Activated T-helper 1 cell treated with Interleukin-2 at 50 U/mL for 16 hours (primary cell): Measurements from ENCODE around the gene FHOD1.

Experiments used
- DNase-seq: peaks from one replicate; pipeline ENCODE4 v3.0.0-alpha.2; 2020; ENCODE audit warnings: low read depth

FHOD1 gene

DNA sequence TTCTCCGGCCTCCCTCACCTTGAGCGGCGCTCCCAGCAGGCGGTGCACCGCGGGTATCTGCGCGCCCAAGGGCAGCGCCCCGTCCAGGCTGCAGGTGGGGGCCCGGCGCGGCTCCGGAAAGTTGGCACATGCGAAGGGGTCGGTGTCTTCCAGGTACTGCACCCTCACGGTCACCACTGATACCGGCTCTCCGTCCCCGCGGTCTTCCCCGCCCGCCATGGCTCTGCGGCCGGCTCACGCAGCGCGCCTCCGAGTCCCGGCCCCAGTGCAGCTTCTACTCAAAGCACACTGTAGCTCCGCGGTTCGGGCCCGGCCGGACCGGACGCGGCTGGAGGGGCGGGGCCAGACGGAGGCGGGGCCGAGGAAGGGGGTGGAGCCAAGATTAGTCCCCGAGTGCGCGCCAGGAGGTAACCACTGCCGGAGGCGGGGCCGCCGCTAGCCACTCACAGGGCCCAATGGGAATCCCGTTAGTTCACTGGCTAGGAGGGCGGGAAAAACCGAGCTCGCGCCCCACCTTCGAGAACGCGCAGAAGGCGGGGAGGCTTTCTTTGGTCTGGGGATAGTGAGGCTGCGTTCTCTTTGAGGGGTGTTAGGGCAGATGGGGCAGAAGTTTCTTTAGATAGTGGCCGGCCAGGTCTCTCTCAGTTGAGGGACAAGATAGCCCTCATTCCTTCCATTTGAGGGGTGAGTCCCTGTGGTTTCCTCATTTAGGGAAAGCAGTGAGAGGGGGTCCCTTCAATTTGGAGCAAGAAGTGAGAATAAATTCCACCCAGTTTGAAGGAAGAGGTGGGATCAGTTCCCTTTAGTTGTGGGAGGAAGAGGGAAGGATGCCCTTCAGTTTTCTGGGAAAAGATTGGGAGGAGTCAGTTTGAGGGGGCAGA is at the start of gene FHOD1:
TSS of gene FHOD1 (minus strand) at position 290 of the 881 bp plus-strand sequence. CDS start at position 219, 71 bp downstream.
- DNase-seq = peak; percentile 92

- DNase-seq = no peak
These were observed 49.1 kb upstream of the FHOD1 start for GRCh38 chr16:67296420-67296819.

DNA sequence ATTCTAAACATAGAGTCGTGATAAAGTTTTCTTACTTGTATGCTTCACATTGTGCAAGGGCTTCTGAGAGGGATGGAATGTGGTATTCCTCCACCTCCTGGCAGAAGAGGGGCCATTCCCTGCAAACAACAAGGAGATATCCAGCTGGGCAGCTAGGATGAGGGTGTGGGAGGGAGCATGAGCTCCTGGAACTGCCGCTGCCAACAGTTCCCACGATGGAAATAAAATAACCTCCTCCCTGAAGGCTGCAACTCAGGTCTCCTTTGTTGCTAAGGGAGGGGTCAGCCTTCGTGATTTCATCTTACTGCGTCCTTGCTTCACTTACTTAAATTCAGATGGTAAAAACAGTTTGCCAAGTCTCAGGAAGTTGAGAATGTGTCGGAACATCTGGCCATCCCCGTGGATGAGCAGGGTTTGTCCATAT is 47.7 kb upstream of the FHOD1 start:
- DNase-seq = no peak

DNA sequence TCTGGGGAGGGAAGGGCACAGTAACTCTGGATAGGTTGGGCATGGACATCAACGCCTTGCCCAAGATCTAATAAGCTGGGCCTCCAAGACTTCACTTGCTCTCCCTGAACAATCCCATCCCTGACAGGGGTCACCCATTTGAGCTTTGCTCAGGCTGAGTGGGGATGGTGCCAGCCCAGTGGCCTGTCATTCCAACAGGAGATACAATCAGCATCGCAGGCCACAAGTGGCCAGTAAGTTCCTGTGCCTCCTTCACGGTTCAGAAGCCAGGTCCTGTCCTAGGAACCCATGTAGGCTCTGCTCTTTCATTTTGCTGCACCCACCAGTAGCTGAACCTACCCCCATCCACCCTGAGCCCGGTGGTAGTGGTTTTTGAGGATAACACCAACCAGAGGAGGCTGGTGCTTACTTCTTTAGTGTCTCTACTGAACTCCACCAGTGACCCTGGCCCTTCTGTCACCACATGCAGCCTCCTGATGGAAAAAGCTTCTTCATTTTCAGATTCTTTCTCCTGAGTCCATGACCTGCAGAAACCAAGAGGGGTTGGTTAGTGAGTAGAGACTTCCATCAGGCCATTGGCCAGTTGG is 47.0 kb upstream of the FHOD1 start:
- DNase-seq = no peak

DNA sequence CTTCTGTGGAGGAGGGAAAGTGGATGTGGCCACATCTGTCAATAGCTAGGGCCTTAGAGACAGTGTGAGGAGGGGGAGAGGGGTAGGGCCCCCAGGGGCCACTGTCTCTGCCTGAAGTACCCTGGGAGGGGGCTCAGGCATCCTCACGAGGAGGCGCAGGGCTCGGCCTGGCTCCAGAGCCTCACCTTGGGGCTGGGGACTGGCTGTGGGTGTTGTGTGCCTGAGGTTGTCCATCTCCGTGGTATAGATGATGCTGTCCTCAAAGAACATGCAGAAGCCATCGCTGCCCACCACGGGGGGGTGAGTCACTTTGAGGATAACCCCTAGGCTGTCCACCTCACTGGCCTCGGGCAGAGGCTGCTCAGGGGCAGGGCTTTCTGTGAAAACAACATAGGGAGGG is 44.2 kb upstream of the FHOD1 start:
- DNase-seq = no peak

DNA sequence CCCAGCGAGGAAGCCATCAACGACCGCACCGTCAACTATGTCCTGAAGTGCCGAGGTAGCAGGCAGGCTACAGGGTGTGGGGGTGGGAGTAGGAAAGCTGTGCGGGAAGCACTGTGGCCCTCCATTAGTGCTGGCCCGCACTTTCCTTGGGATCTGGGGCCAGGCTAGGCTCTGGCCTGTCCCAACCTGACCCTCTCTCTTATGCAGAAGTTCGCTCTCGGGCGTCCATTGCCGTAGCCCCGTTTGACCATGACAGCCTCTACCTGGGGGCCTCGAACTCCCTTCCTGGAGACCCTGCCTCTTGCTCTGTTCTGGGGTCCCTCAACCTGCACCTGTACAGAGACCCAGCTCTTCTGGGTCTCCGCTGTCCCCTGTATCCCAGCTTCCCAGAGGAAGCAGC is 40.7 kb upstream of the FHOD1 start:
- DNase-seq = no peak

GRCh38 chr16:67286441-67287235 is 39.4 kb upstream of the FHOD1 start:
- DNase-seq = no peak

GRCh38 chr16:67284699-67285646 is 37.7 kb upstream of the FHOD1 start:
- no peak for DNase-seq

- no peak for DNase-seq
These were observed 36.7 kb upstream of the FHOD1 start for GRCh38 chr16:67283826-67284555.

DNA sequence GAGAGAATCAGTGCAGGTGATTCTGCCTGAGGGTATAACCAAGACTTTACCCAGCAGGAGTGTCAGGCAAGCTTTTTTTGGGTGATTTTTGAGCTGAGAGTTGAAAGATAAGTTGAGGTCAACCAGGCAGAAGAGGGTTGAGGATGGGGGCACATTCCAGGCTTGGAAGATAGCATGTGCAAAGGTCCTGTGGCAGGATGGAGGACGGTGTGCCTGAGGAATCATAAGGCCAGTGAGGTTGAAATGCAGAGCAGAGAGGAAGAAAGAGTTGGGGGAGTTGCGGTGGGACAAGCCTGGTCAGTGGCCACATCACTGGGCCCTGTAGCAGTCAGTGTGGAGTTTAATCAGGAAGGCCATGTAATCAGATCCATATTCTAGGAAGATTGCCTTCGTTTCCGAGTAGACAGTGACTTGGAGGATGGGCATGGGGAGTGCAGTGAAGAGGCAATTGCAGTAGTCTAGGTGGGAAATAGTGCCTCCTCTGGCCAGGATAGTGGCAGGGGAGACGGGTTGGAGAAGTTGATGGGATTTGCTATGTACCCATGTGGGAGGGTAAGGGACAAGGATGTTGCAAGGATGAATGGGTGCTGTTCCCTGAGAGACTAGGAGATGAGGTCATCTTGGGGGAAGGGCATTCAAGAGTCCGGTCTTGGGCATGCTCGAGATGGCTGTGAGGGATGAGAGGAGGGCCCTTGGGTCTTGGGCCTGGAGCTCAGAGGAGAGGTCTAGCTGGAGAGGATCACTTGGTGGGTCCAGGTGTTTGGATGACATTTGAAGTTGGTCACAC is 36.0 kb upstream of the FHOD1 start:
- DNase-seq = no peak

- no peak for DNase-seq
These were observed 35.1 kb upstream of the FHOD1 start for GRCh38 chr16:67282447-67282805.

- DNase-seq = no peak
These were observed 34.5 kb upstream of the FHOD1 start for GRCh38 chr16:67281536-67282446.

GRCh38 chr16:67280090-67281015 is 33.1 kb upstream of the FHOD1 start:
- DNase-seq = no peak

GRCh38 chr16:67279296-67280089 is 32.2 kb upstream of the FHOD1 start, which contains the start of gene PLEKHG4:
Gene PLEKHG4, plus strand, starts transcription at chr16:67279532. Its CDS starts 513 bp downstream, at chr16:67280045.
- peak; percentile 73 for DNase-seq

DNA sequence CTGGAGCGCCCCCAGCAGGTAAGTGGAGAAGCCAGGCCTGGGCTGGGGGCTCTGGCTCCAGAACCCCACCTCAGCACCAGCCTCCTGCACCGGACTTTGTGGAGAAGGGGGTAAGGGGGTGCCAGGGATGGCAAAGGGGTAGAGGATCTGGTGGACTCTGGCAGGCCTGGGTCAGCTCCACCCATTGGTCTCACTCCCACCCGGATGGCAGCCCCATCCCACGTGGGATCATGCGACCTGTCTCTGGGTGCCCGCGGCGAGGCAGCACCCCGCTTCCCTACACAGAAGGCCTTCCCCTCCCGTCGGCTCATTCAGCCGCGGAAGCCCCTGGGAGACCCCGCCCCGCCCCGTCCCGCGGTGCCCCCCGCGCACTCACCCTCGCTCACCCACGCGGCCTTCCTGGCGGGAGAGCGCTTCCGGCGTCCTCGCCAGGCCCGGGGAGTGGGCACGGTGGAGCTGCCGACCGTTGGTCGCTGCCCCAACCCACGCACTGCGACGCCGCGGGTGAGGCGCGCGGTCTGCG is 31.6 kb upstream of the FHOD1 start:
- peak; percentile 15 for DNase-seq

DNA sequence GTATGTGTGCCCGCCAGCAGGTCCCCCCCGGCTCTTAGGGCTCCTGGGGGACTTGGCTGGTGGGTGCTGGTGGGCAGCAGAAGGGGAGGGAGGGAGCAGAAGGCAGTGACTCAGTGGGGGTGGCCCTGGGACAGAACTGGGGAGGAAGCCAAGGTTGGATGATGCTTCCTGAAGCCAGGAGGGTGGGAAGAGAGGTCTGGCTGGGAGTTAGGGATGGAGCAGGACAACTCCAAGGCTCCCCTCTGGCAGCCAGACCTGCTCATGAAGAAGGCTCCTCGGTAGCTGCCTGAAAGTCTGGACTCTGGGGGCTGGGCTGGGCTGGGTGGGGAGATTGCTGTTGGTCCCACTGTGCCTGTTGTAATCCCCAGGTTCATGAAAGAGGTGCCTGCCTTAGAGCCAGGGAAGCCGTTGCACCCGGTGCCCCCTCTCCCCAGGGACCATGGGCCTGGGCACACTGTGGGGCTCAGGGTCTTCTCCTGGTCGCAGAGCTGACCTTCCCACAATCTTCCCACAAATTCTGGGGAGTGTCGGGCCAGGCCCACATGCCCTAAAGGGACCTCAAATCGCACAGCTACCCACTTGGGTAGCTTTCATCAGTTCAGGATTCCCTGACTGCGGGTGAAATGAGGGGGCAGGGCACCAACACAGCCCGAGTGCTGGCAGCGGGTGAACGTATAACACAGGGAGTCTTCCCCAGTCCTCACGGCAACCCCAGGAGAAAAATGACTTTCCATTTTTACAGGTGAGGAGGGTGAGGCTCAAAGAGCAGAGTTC is 30.9 kb upstream of the FHOD1 start:
- no peak for DNase-seq
